SU-DHL-6 (cell line): ENCODE measurements around the gene CD207.

Experiments used
- H2AFZ ChIP-seq: fragments of 200-600 bp; sonication (generic); 2 replicates; pipeline ENCODE4 v1.6.1; 2014; ENCODE audit warnings: low read depth, mild to moderate bottlenecking, moderate library complexity, mixed read lengths, antibody characterized with exemption, low read length; ENCODE audit not compliant: severe bottlenecking
- H3F3A ChIP-seq: fragments of 200-600 bp; shearing (Covaris generic); 2 replicates; pipeline ENCODE4 v1.6.0; 2016; ENCODE audit warnings: antibody characterized with exemption, mild to moderate bottlenecking; ENCODE audit not compliant: insufficient read depth
- H3K27ac ChIP-seq: fragments of 200-600 bp; sonication (generic); 2 replicates; pipeline ENCODE4 v1.5.1; 2016; ENCODE audit warnings: low read depth, mild to moderate bottlenecking, low read length, moderate library complexity, mixed read lengths
- H3K27me3 ChIP-seq: fragments of 200-600 bp; sonication (generic), shearing (Covaris generic); 2 replicates; pipeline ENCODE4 v1.6.0; 2014; ENCODE audit warnings: mild to moderate bottlenecking, low read length
- H3K36me3 ChIP-seq: fragments of 200-600 bp; sonication (generic); 2 replicates; pipeline ENCODE4 v1.6.1; 2014; ENCODE audit warnings: mild to moderate bottlenecking, low read length, mixed read lengths
- H3K4me2 ChIP-seq: fragments of 300-600, 200-600 bp; shearing (Covaris generic), sonication (generic); 2 replicates; pipeline ENCODE4 v1.6.0; 2014; ENCODE audit warnings: low read length, low read depth, mild to moderate bottlenecking; ENCODE audit not compliant: poor library complexity, severe bottlenecking
- H3K4me3 ChIP-seq: fragments of 200-600 bp; sonication (generic); 2 replicates; pipeline ENCODE4 v1.5.1; 2014; ENCODE audit warnings: antibody characterized with exemption, low read length, mild to moderate bottlenecking, mixed read lengths; ENCODE audit not compliant: insufficient read depth, poor library complexity, severe bottlenecking
- H3K79me2 ChIP-seq: fragments of 200-600 bp; sonication (generic); 2 replicates; pipeline ENCODE4 v1.6.1; 2014; ENCODE audit warnings: mild to moderate bottlenecking, low read length, moderate library complexity; ENCODE audit not compliant: insufficient read depth
- H3K9ac ChIP-seq: fragments of 200-600 bp; sonication (generic); 2 replicates; pipeline ENCODE4 v1.7.0; 2014; ENCODE audit warnings: mild to moderate bottlenecking, low read length
- H3K9me2 ChIP-seq: fragments of 200-600 bp; sonication (generic); replicated peaks from 2 replicates; pipeline ENCODE4 v1.6.1; 2014; ENCODE audit warnings: low read length; ENCODE audit not compliant: insufficient read depth
- H3K9me3 ChIP-seq: fragments of 200-600 bp; sonication (generic); 2 replicates; pipeline ENCODE4 v1.6.1; 2014; ENCODE audit warnings: low read length, mixed read lengths; ENCODE audit not compliant: insufficient read depth
- H4K20me1 ChIP-seq: fragments of 200-600 bp; sonication (generic); 2 replicates; pipeline ENCODE4 v1.6.1; 2014; ENCODE audit warnings: low read depth, mild to moderate bottlenecking, antibody characterized with exemption, low read length, moderate library complexity, mixed read lengths
- CTCF ChIP-seq: fragments of 200-600 bp; sonication (generic); IDR thresholded peaks from one replicate; pipeline ENCODE4 v1.5.1; 2017; ENCODE audit warnings: antibody characterized with exemption, mild to moderate bottlenecking, low read length, moderate library complexity; ENCODE audit not compliant: insufficient read depth, poor library complexity, severe bottlenecking
- EZH2phosphoT487 ChIP-seq: fragments of 200-600 bp; sonication (generic), shearing (Covaris generic); conservative IDR thresholded peaks from 2 replicates; pipeline ENCODE4 v1.6.1; 2018; ENCODE audit warnings: mild to moderate bottlenecking, antibody characterized with exemption, low read length, moderate library complexity, mixed read lengths

Gene CD207

GRCh38 chr2:70796262-70796661 lies 39.4 kb downstream of the CD207 start:
- no peak overlapping the region for H2AFZ ChIP-seq
- TF ChIP-seq CTCF (no peak), EZH2phosphoT487 (no peak)
- no peaks in the 10 kb centered on the region for H3K9me3 ChIP-seq
- H3K4me2 ChIP-seq: no peak overlapping the region
- H4K20me1 ChIP-seq: no peaks in the 10 kb centered on the region
- no peak overlapping the region for H3K9ac ChIP-seq
- no peaks in the 10 kb centered on the region for H3K9me2 ChIP-seq
- no peaks in the 10 kb centered on the region for H3F3A ChIP-seq
- no peak overlapping the region for H3K4me3 ChIP-seq
- H3K36me3 ChIP-seq: no peaks in the 10 kb centered on the region
- no peak overlapping the region for H3K27ac ChIP-seq
- H3K27me3 ChIP-seq: no peaks in the 10 kb centered on the region
- H3K79me2 ChIP-seq: no peaks in the 10 kb centered on the region

- Histone ChIP-seq H3K4me2 (no peak overlapping the region), H3K9me2 (no peaks in the 10 kb centered on the region), H3K4me3 (no peak overlapping the region), H4K20me1 (no peaks in the 10 kb centered on the region), H3K27me3 (no peaks in the 10 kb centered on the region), H3K79me2 (no peaks in the 10 kb centered on the region), H3K9me3 (no peaks in the 10 kb centered on the region), H3F3A (no peaks in the 10 kb centered on the region), H3K36me3 (no peaks in the 10 kb centered on the region), H2AFZ (no peak overlapping the region), H3K27ac (no peak overlapping the region), H3K9ac (no peak overlapping the region)
- no peak for TF ChIP-seq EZH2phosphoT487
- TF ChIP-seq CTCF: no peak
Measured at GRCh38 chr2:70795164-70795995, 40.2 kb downstream of the CD207 start.

- no peak overlapping the region for H3K9ac ChIP-seq
- no peak overlapping the region for H3K4me2 ChIP-seq
- H3K4me3 ChIP-seq: no peak overlapping the region
- H3F3A ChIP-seq: no peaks in the 10 kb centered on the region
- H3K27me3 ChIP-seq: no peaks in the 10 kb centered on the region
- H3K9me2 ChIP-seq: no peaks in the 10 kb centered on the region
- H3K9me3 ChIP-seq: no peaks in the 10 kb centered on the region
- H3K36me3 ChIP-seq: no peaks in the 10 kb centered on the region
- no peak overlapping the region for H3K27ac ChIP-seq
- TF ChIP-seq CTCF: no peak
- no peak overlapping the region for H2AFZ ChIP-seq
- H4K20me1 ChIP-seq: no peaks in the 10 kb centered on the region
- H3K79me2 ChIP-seq: no peaks in the 10 kb centered on the region
Measured at GRCh38 chr2:70793450-70793849, 42.2 kb downstream of the CD207 start.
